Stimulated activated CD4-positive, alpha-beta T cell treated with anti-CD3 and anti-CD28 coated beads, Interleukin-2, amount 100 ng/mL, for 48 hours (primary cell): ENCODE data around the gene RPTOR.

ENCODE experiments used
- DNase-seq, 2 donors: peaks; one replicate each; pipeline ENCODE4 v3.0.0-alpha.2; 2020

Gene RPTOR

GRCh38 chr17:80594431-80595269 lies 50.0 kb downstream of the RPTOR start:
- DNase-seq: no peak

DNA sequence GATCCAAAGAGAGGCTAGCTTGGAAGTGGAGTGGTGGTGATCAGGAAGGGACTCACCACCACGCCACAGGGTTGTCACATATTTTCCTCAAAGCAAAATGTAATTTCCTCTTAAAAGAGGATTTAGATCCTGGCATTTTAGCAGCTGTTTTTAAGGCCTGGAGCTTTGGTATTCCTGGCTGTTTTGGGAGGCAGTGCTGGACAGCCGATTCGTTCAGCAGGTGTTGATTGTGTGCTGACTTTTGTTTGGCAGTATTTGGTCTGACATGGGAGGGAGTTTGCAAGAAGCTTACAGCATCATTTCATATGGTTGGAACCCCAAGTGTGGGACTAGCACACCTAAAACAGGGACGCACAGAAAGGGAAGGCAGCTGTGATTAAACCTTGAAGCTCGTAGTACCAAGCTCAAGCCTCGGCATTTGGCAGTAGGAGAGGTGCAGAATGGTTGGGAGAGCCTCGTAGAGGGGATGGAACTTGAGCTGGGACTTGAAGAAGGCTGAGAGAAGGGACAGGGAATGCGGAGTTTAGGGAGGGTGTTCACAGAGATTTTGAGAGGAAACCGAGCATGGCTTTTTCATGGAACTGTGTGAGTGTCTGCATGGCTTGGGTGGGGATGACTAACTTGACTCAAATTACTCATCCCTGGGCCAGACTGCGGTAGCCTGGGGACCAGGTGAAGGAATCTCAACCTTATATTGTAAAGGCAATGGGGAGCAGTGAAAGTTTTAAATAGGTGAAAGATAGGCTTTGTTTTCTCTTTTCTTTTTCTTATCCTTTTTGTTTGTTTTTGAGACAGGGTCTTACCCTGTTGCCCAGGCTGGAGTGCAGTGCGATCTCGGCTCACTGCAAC lies 52.3 kb downstream of the RPTOR start:
- DNase-seq: peak in 1 of 2 donors; percentile 24

- no peak for DNase-seq
These were observed 54.3 kb downstream of the RPTOR start for GRCh38 chr17:80598813-80599545.

DNA sequence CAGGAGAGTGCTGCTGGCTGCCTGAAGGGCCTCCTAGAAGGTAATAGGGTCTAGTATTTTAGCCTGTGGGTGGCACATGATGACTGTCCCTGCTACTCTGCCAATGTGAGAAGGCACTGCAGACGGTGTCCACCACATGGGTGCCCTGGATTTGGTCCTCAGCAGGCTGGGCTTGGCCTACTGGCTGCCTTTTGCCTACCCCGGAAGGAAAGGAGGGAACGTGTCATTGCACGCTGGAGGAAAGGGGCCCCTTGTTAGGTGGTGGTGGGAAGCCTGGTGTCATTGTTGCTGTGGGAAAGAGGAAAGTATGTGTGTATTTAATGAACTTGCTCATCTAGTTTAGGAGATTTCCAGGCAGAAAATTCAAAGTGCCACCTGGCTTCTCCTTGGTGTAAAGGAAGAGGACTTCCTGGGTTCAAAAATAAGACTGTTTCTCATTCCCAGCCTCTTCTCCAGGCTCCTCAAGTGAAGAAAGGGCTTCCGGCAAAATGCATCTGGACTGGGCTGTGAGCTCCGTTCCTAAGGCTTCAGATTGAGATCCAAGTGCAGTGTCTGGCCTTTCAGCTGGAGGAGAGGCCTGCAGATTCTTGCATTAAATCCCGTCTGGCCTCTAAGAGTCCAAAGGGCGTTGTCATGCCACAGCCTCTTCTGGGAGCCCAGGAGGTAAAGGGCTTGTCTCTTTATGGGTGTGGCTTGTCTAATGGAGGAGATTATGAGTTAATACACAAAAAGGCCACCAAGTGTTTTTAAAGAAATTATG lies 55.1 kb downstream of the RPTOR start:
- no peak for DNase-seq

GRCh38 chr17:80601146-80601545 lies 56.5 kb downstream of the RPTOR start:
- DNase-seq: no peak

- DNase-seq: no peak
These were observed 58.8 kb downstream of the RPTOR start for GRCh38 chr17:80603396-80603795.

GRCh38 chr17:80604009-80604669 lies 59.5 kb downstream of the RPTOR start:
- DNase-seq: no peak

DNA sequence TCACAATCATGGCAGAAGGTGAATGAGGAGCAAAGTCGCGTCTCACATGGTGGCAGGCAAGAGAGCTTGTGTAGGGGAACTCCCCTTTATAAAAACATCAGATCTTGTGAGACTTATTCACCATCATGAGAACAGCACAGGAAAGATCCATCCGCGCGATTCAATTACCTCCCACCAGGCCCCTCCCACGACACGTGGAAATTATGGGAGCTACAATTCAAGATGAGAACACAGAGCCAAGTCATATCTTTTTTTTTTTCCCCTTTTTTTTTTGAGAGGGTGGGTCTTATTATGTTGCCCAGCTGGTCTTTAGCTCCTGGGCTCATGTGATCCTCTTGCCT lies 60.0 kb downstream of the RPTOR start:
- no peak for DNase-seq

DNA sequence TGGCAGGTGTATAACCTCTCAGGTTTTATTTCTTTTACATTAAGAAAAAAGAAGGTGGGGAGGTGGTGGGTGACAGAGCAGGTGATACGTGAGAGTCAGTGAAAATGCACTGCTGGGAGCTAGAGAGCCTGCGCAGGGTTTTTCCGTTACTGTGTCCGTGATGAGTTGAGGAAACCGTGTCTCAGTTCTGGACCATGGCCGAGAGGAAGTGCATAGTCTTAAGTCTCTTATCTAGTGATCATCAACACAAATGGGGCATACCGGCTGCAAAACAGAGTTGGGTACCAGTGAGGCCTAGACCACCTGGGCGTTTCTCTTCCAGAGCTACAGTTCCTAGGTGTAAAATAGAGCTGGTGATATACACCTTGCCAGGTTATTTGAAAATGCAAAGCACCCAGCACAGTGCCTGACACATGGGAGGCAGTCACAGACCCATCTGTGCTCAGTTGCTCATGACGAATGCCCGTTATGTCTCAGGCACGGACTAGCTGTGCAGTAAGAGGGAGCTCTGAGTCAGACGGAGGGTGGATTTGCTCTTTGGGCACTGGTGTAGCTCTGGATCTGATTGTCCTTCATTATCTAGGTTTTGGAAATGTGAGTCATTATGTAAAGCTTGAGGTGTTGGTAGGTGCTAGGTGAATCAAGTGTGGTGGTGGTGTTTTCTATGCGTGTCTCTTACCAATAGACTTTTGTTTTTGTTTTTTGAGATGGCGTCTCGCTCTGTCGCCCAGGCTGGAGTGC lies 60.9 kb downstream of the RPTOR start:
- DNase-seq: peak; percentile 58 to 65

GRCh38 chr17:80608326-80608725 lies 63.7 kb downstream of the RPTOR start:
- no peak for DNase-seq

DNA sequence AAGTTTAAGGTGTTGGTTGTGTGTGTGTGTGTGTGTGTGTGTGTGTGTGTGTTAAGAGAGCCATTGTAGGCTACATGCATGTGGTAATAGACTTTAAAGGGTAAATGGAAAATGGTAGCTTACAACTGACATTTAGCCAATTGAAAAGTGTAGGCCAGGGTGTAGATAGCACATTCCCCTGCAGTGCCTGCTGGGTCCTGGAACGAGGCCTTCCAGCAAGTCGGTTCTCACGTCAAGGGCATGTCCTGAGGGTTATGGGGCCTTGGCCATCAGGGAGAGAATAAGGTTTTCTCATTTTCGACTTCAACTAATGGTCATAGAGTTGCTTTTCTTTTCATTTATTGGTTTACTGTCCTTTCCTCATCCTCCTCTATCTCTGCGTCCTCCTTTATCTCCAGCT lies 65.1 kb downstream of the RPTOR start:
- DNase-seq: no peak

- DNase-seq: no peak
These were observed 67.2 kb downstream of the RPTOR start for GRCh38 chr17:80611816-80612215.

DNA sequence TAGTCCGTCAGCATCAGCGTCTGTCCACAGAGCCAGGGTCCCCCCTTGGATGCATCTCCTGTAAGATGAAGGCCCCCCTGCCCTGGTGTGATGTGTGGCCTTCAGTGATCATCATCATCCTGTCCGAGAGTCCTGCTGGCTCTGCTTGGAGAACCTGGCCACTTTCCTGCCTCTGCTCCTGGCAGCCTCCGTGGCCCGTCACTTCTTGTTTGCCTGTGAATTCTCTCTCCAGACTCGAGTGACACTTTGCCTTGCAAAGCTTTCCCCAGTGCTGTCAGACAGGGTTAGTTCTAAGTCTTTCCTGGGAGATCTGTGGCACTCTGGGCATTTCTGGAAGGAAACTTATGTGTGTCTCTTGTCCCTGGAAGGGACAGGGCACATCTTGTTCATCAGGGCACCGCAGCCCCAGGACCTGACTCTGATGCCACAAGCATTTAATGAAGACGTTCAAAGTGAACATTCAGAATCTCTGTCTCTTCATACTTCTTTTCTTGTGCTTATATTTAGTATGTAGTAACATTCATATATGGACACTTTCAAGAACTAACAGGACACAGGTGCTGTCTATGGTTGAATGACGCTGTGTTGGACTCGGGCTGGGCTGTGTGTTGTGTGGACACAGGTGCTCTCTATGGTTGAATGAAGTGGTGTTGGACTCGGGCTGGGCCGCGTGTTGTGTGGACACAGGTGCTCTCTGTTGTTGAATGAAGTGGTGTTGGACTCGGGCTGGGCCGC lies 68.5 kb downstream of the RPTOR start:
- no peak for DNase-seq

DNA sequence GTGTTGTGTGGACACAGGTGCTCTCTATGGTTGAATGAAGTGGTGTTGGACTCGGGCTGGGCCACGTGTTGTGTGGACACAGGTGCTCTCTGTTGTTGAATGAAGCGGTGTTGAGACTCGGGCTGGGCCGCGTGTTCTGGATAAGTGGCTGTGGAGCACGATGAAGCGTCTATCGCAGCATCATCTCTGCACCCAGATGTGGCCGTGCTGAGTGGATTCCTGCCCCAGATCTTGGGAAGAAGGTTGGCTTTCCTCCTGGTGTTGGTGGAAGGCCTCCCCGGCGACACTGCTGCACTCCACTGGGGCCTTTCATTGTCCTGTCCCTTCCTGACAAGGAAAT lies 69.1 kb downstream of the RPTOR start:
- DNase-seq: no peak

GRCh38 chr17:80614332-80615047 lies 69.9 kb downstream of the RPTOR start:
- DNase-seq: no peak

GRCh38 chr17:80615376-80615775 lies 70.7 kb downstream of the RPTOR start:
- DNase-seq: no peak

- DNase-seq: no peak
These were observed 72.1 kb downstream of the RPTOR start for GRCh38 chr17:80616705-80617104.

DNA sequence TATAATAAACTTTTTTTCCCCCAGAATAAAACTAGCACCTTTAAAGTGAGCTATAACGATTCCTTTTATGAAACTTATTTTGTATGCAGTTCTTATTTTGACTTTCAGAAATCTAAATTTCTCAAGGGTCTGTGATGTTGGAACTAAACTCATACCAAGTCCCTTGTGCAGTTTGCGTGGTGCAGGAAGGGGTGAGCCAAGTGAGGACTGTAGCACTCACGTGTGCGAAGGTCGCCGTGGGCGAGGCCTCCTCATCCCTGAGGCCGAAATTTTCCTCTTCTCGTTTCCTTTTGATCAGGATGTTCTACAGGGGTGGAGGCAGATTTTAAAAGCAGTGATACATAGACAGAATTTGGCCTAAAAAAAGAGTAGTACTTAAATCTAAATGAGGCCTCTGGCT lies 73.7 kb downstream of the RPTOR start:
- DNase-seq: no peak

DNA sequence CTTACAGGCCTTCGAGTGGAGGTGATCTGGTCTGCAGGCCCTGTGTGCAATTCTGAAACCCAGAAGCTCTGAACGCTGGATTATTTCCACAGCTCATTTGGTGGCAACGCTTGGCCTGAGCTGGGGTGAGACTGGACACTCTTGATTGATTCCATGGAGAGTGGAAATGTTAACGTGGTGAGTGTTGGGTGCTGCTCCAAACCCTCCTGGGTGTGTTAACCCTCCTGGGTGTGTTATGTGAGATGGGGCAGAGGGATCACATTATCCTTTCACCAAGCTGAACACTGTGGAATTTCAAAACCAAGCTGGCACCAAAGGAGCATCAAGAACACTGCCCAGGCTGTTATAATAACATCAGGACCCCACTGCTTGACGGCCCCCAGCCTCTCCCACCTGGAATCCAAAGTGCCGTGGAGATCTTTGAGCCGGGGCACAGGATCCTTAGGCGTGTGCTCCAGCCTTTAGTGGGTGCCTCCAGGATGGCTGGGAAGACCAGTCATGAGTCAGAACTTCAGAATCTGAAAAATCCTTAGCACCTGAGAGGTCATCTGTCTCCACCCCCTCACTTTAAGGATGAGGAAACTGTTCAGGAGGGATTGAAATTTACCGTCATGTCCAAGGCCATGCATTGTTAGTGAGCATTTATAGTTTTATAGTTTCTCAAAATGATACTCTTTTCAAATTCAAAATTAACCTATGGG lies 75.0 kb downstream of the RPTOR start:
- DNase-seq: no peak
